ENCODE measurements around the gene BMERB1.

The BMERB1 gene

GRCh38 chr16:15593235-15593634, 158.8 kb downstream of the BMERB1 start:
- no peak for TF ChIP-seq CTCF (IDR thresholded peaks at IDR 0.05)

DNA sequence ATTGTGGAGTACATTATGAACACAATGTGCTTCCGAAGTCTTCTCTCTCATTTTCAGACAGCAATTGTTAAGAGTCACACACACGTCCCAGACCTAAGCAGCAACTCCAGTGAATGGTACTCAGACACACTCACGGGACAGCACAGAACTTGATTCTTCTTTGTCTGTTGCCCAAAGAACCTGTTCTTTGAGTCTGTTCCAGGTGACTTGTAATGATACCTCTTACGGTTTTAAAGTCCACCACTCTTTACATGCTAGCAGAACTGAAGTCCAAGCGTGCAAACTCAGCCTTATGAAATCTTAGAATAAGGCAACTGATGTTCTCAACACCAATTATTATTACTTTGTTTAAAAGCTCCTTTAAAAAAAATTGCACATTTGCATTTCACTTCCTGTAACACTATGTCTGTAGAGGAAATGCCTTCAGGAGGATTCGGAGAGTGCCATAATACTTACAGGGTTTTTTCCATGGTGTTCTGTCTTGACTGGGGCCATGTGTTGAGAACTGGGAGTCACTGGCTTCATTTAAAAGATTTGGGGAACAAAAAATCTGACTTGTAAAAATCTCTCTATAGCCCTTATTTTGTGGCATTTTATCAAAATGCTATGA, 160.4 kb downstream of the BMERB1 start:
- TF ChIP-seq CTCF (IDR thresholded peaks at IDR 0.05), result no peak

DNA sequence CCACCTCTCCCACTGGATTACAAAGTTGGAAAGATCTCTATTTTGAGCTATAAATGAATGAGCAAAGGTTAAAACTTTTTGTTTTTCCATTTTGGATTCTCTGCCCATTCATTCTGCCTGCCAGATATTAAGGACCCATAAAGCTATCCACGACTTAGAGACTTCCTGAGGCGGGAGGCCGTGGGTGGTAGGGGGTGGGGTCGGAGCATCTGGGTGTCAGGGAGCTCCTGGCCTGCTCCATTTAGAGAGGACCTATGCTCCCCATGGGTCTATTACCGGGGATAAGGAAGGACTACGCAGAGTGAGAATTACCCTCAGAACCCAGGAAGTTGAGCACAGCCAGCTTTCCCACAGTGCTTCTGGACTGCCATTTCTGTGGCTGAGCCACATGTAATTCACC, 162.7 kb downstream of the BMERB1 start:
- TF ChIP-seq CTCF (IDR thresholded peaks at IDR 0.05), result no peak

GRCh38 chr16:15597822-15598647, 163.6 kb downstream of the BMERB1 start:
- no peak for TF ChIP-seq CTCF (IDR thresholded peaks at IDR 0.05)

- no peak for TF ChIP-seq CTCF (IDR thresholded peaks at IDR 0.05)
Observed at GRCh38 chr16:15598648-15599190, 164.3 kb downstream of the BMERB1 start.

- TF ChIP-seq CTCF (IDR thresholded peaks at IDR 0.05), result no peak
Observed at GRCh38 chr16:15599303-15600070, 165.1 kb downstream of the BMERB1 start.

DNA sequence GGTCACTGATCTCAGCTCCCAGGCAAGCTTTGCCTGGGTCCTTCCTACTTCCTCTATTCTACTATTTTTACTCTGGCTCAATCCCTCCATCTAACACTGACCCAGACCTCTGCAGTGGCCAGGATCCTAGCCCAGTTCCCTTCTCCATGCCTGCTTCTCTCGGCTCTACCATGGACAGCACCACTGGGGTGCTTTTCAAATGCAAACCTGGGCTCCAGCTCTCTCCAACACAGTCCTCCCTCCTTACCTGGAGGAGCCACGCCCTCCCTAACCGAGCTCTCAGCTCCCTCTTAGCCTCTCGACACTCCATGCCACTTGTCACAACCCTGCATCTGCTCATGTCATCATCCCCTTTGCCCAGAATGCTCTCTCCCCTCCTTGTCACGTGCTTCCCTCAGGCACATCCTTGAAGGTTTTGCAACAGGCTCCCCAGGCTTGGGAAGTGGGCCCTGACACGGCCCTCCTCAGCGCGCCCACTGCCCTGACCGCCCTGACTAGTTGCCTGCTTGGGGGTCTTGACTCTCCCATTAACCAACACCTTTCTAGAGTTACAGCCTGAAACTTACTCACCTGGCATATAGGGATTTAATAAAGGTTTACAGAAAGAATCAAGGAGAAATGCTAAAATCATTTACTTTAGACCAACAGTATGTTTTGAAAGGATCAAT, 167.0 kb downstream of the BMERB1 start:
- TF ChIP-seq CTCF (IDR thresholded peaks at IDR 0.05), result no peak
